Small intestine (tissue), 7 donors: Measurements from ENCODE around the gene FAM171A2. TPM values are rescaled to one million over a fixed set of nuclear protein-coding genes. Genes with fewer than 3 reads are reported as not detected.

Experiments
- DNase-seq, 2 donors: peaks; one replicate each; pipeline versions ENCODE4 v3.0.0 to v3.0.0-alpha.2; 2013
- FAIRE-seq: peaks from 2 replicates; lab custom pipeline; 2012; peaks lifted over from hg19 to GRCh38; lab: Jason Lieb, UNC
- H3K27ac ChIP-seq, 3 donors: one replicate each; pipeline ENCODE4 v1.5.1; 2013; ENCODE audit warnings: low read length in 2 of 3, mild to moderate bottlenecking in 2 of 3, control low read depth in 1 of 3, inconsistent platforms in 1 of 3, low read depth in 1 of 3, moderate library complexity in 1 of 3
- H3K27me3 ChIP-seq, 3 donors: one replicate each; pipeline ENCODE4 v1.6.1; 2013; ENCODE audit warnings: low read length in 3 of 3, inconsistent platforms in 1 of 3; ENCODE audit not compliant: control insufficient read depth in 3 of 3, insufficient read depth in 3 of 3
- H3K36me3 ChIP-seq, 3 donors: one replicate each; pipeline ENCODE4 v1.6.1; 2013; ENCODE audit warnings: low read length in 3 of 3, inconsistent platforms in 1 of 3, low read depth in 1 of 3, mild to moderate bottlenecking in 1 of 3, moderate library complexity in 1 of 3; ENCODE audit not compliant: control insufficient read depth in 3 of 3, insufficient read depth in 2 of 3
- H3K4me1 ChIP-seq, 3 donors: one replicate each; pipeline ENCODE4 v1.6.1; 2013; ENCODE audit warnings: low read length in 2 of 3, inconsistent platforms in 1 of 3, low read depth in 1 of 3, mild to moderate bottlenecking in 1 of 3, moderate library complexity in 1 of 3; ENCODE audit not compliant: control insufficient read depth in 3 of 3, insufficient read depth in 2 of 3
- H3K4me3 ChIP-seq, 3 donors: one replicate each; pipeline ENCODE4 v1.5.1; 2013; ENCODE audit warnings: low read length in 3 of 3, control low read depth in 1 of 3, inconsistent platforms in 1 of 3, low read depth in 1 of 3, mild to moderate bottlenecking in 1 of 3, moderate library complexity in 1 of 3
- H3K9me3 ChIP-seq, 2 donors: one replicate each; pipeline ENCODE4 v1.6.1; 2013; ENCODE audit warnings: low read depth in 1 of 2, low read length in 1 of 2; ENCODE audit not compliant: control insufficient read depth in 2 of 2, insufficient read depth in 1 of 2
- WGBS, 3 donors: extraction: QIAGEN DNeasy Blood & Tissue Kit; methylation state at CpG; one replicate each; pipeline ENCODE4 v1.1.7; 2013; 5-methylcytosine and 5-hydroxymethylcytosine counted together
- polyA plus RNA-seq, 4 donors: library from polyadenylated mRNA; stranded (reverse) in 3 of 4; unstranded in 1 of 4; fragments of 200-250 nt in 3 of 4; fragments of 120-200 nt in 1 of 4; gene quantifications; one replicate each; pipeline versions ENCODE4 v1.2.1 to v1.2.3, GENCODE V29; 2013
- donor health status: healthy with polysubstance abuse.
- donor health status: control.
- donor health status: control.
- donor health status: Bipolar disorder and iron deficiency.
- donor health status: healthy.

The FAM171A2 gene
- polyA plus RNA-seq, 4 donors = 0.87 to 3.1 TPM; not detected in 2

- Histone ChIP-seq H3K9me3 (no peaks in the 10 kb centered on the region), H3K4me3 (no peak overlapping the region), H3K27me3 (peaks cover 2 to 22% (median 3%) of the 10 kb centered on the region in 3 donors), H3K27ac (no peak overlapping the region), H3K4me1 (peaks cover 0 to 15% (median 1%) of the 10 kb centered on the region in 3 donors), H3K36me3 (peaks cover 0 to 13% (median 0%) of the 10 kb centered on the region in 3 donors)
- FAIRE-seq (no peak), DNase-seq (peak in 1 of 2 donors; percentile 23)
- 34 to 49% (median 47%) methylated on average over 5 of the region's 5 CpGs for WGBS, 3 donors
These were observed 2.8 kb downstream of the FAM171A2 start for GRCh38 chr17:44360826-44361225.

GRCh38 chr17:44360144-44360533 is 3.5 kb downstream of the FAM171A2 start:
- DNase-seq (no peak), FAIRE-seq (no peak)
- Histone ChIP-seq H3K27me3 (peaks cover 2 to 22% (median 3%) of the 10 kb centered on the region in 3 donors), H3K4me3 (no peak overlapping the region), H3K27ac (no peak overlapping the region), H3K9me3 (no peaks in the 10 kb centered on the region), H3K4me1 (peaks cover 0 to 15% (median 1%) of the 10 kb centered on the region in 3 donors), H3K36me3 (peaks cover 0 to 20% (median 0%) of the 10 kb centered on the region in 3 donors)
- 49 to 62% (median 53%) methylated on average over 6 of the region's 6 CpGs for WGBS, 3 donors

GRCh38 chr17:44359458-44360143 is 4.1 kb downstream of the FAM171A2 start:
- peaks cover 0 to 22% (median 3%) of the 10 kb centered on the region in 3 donors for H3K27me3 ChIP-seq
- no peaks in the 10 kb centered on the region for H3K9me3 ChIP-seq
- DNase-seq (no peak), FAIRE-seq (no peak)
- no peak overlapping the region for H3K27ac ChIP-seq
- 65 to 87% (median 76%) methylated on average over 14 of the region's 14 CpGs for WGBS, 3 donors
- no peak overlapping the region for H3K4me3 ChIP-seq
- peaks cover 0 to 15% (median 1%) of the 10 kb centered on the region in 3 donors for H3K4me1 ChIP-seq
- peaks cover 0 to 21% (median 0%) of the 10 kb centered on the region in 3 donors for H3K36me3 ChIP-seq

GRCh38 chr17:44359006-44359405 is 4.6 kb downstream of the FAM171A2 start:
- DNase-seq (no peak), FAIRE-seq (no peak)
- WGBS, 3 donors = 53 to 69% (median 57%) methylated on average over 6 of the region's 6 CpGs
- peaks cover 0 to 15% (median 1%) of the 10 kb centered on the region in 3 donors for H3K4me1 ChIP-seq
- H3K36me3 ChIP-seq = peaks cover 0 to 21% (median 0%) of the 10 kb centered on the region in 3 donors
- H3K4me3 ChIP-seq = no peak overlapping the region
- no peaks in the 10 kb centered on the region for H3K9me3 ChIP-seq
- no peak overlapping the region for H3K27ac ChIP-seq
- peaks cover 0 to 19% (median 3%) of the 10 kb centered on the region in 3 donors for H3K27me3 ChIP-seq

- peaks cover 0 to 17% (median 3%) of the 10 kb centered on the region in 3 donors for H3K27me3 ChIP-seq
- peaks cover 0 to 24% (median under 1%) of the 10 kb centered on the region in 3 donors for H3K36me3 ChIP-seq
- H3K4me3 ChIP-seq = no peak overlapping the region
- no peak for FAIRE-seq
- DNase-seq = no peak
- peaks cover 0 to 15% (median 0%) of the 10 kb centered on the region in 3 donors for H3K4me1 ChIP-seq
- H3K27ac ChIP-seq = no peak overlapping the region
- H3K9me3 ChIP-seq = no peaks in the 10 kb centered on the region
- WGBS, 3 donors = 68 to 89% (median 79%) methylated on average over 9 of the region's 9 CpGs
These were observed 5.6 kb downstream of the FAM171A2 start for GRCh38 chr17:44358066-44358465.

GRCh38 chr17:44356241-44356640 is 7.4 kb downstream of the FAM171A2 start:
- peaks cover 2 to 42% (median 4%) of the 10 kb centered on the region in 3 donors for H3K36me3 ChIP-seq
- no peak overlapping the region for H3K27ac ChIP-seq
- DNase-seq = no peak
- peaks cover 0 to 7% (median 3%) of the 10 kb centered on the region in 3 donors for H3K27me3 ChIP-seq
- no peak overlapping the region for H3K4me3 ChIP-seq
- peaks cover 0 to 6% (median 0%) of the 10 kb centered on the region in 3 donors for H3K4me1 ChIP-seq
- no peaks in the 10 kb centered on the region for H3K9me3 ChIP-seq
- no peak for FAIRE-seq
- 35 to 83% (median 58%) methylated on average over 11 of the region's 11 CpGs for WGBS, 3 donors

GRCh38 chr17:44355642-44356099 is 8.0 kb downstream of the FAM171A2 start:
- Histone ChIP-seq H3K4me1 (peaks cover 0 to under 1% (median 0%) of the 10 kb centered on the region in 3 donors), H3K4me3 (no peak overlapping the region), H3K36me3 (peaks cover 2 to 48% (median 4%) of the 10 kb centered on the region in 3 donors), H3K27ac (no peak overlapping the region), H3K27me3 (peaks cover 0 to 7% (median 0%) of the 10 kb centered on the region in 3 donors), H3K9me3 (no peaks in the 10 kb centered on the region)
- FAIRE-seq (no peak), DNase-seq (no peak)
- WGBS, 3 donors = 79 to 85% (median 80%) methylated on average over 15 to 17 of the region's 17 CpGs

GRCh38 chr17:44354582-44355561 is 8.8 kb downstream of the FAM171A2 start:
- Histone ChIP-seq H3K9me3 (no peaks in the 10 kb centered on the region), H3K4me1 (no peaks in the 10 kb centered on the region), H3K4me3 (peak overlapping the region in 1 of 3 donors; percentile 54), H3K36me3 (peaks cover 2 to 55% (median 4%) of the 10 kb centered on the region in 3 donors), H3K27ac (no peak overlapping the region), H3K27me3 (peaks cover 0 to 7% (median 0%) of the 10 kb centered on the region in 3 donors)
- 39 to 46% (median 45%) methylated on average over 43 to 77 of the region's 77 CpGs for WGBS, 3 donors
- peak; percentile 20 to 76 for DNase-seq
- no peak for FAIRE-seq
